ENCODE data around the gene CEMIP.

CEMIP gene

DNA sequence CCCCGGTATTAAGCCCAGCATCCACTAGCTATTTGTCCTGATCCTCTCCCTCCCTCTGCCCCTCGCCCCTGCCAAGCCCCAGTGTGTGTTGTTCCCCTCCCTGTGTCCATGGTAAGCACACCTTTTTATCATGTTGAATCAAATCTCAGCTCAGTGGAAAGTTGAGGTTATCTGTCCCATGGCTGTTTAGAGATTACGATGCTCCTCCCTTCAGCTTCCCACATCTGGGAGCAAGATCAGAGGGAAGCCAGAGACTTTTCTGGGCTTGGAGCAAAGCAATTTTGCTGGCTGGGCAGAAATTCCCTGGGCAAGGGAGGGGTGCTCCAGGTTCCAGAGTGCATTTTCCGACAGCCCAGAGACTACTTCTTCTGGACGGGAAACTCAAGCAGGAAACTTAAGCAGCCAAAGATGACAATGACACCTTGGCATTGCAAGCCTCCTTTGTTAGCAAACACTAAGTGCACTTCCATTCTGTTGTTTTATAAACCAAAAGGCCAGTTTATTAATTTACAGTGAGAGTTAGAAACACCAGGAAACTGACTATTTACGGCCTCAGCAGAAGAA is 105.9 kb downstream of the CEMIP start:
- DNase-seq (ENCODE audit: low read depth in 2 of 2, low spot score in 1 of 2): no peak

DNA sequence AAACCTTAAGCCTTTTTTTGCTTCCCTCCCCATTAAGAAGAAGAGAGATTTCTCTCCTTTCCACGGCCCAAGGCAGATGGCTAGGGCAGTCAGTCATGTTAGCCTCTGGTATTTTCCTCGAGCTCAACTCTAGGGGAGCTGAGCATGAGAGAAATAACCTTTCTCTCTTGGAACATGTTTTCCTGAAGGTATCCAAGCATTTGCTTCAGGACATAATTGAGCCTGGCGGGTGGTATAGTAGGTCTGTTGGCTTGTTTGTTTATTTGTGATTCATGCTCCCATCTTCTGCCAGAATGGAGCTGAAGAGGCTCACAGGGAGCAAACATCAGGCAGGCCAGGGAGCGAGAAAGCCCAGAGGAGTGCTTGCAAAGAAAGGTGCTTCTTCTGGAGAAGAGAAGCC is 108.0 kb downstream of the CEMIP start:
- DNase-seq (ENCODE audit: low read depth in 2 of 2, low spot score in 1 of 2): no peak

DNA sequence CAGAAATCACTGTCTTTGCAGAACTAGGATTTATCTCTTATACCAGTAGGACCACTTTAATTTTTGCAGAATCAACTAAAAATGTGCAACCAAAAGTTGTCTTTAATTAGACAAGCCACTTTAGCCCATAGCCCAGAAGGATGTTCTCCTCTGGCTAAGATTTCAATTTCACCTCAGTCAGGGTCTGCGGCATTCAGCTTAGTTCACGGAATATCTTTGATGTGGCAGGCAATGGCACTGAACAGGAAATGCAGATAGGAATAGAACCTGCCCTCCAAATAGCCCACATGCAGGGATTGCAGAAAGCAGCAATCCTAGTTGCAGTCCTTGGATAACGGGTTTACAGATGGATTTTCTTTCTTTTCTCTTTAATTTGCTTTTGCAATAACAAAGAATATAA is 109.7 kb downstream of the CEMIP start:
- no peak for DNase-seq (ENCODE audit: low read depth in 2 of 2, low spot score in 1 of 2)

DNA sequence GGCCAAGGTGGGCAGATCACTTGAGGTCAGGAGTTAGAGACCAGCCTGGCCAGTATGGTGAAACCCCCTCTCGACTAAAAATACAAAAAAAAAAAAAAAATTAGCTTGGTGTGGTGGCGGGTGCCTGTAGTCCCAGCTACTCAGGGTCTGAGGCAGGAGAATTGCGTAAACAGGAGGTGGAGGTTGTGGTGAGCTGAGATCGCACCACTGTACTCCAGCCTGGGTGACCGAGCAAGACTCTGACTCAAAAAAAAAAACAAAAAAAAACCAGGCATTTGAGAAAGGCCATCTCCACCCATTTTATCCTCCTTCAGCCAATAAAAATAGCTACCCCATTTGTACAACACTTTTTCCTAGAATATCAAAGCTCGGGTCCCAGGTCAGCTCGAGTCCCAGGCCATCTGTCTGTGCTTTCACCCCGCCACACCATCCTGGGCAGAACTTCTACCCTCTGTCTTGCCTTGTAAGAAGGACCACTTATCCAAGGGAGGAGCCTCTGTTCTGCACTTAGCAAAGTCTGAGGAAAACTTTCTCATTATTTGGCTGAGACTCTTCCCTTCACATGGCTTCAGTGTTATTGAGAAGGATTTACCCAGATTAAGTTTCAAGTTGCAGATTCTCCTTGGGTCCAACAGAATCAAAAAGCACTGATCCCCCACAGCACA is 111.3 kb downstream of the CEMIP start:
- DNase-seq (ENCODE audit: low read depth in 2 of 2, low spot score in 1 of 2): no peak

DNA sequence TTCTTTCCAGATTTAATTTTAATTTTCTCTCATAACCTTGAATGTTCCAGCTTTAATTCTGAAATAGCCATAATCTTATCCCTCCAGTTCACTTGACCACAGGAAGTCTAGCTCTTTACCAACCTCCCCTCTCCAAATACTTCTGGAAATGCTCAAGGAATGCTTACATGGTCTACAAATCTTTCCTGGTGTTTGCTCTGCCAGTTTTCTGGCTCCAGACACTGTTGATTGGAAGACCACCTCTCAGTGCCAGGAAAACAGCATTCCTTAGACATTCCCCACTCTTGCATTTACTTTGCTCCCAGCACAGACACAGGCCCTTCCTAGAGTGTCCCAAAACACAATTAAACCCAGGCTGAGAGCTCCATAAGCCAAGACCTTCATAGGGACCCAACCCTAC is 111.8 kb downstream of the CEMIP start:
- DNase-seq (ENCODE audit: low read depth in 2 of 2, low spot score in 1 of 2): no peak

DNA sequence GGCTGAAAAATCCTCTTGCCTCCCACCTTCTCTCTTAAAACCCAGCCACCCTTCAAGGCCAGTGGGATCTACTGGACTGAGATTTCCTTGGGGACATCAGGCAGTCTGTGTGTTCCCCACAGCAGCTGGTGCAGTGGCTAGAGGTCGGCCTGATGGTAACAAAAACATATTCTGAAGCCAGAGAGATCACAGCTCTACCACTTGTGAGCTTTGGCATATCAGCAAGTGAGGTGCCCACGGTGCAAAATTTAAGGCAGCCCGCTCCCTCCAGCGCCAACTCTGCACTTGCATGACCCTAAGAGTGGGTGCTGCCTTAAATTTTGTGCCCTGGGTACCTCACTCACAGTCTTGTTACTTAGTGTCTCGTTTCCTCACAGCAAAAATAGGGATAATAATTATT is 113.2 kb downstream of the CEMIP start:
- no peak for DNase-seq (ENCODE audit: low read depth in 2 of 2, low spot score in 1 of 2)

DNA sequence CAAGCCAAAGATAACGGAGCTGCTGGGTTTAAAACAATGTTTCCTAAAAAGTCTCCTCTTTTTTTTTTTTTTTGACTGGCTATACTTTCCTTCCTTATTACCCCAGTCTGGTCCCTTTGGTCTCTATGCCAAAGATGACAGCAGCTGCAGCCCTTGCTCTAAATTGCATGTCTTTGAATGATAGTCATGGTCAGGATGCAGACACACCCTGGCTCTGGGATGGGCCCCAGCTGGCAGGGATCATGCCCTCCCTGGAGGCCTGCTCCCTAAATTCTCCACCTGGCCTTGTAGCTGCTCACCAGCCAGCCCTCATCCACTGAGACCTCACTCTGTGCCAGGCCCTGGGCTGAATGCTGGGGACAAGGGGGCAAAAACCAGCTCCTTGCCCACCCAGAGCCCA is 114.6 kb downstream of the CEMIP start:
- DNase-seq (ENCODE audit: low read depth in 2 of 2, low spot score in 1 of 2): no peak

DNA sequence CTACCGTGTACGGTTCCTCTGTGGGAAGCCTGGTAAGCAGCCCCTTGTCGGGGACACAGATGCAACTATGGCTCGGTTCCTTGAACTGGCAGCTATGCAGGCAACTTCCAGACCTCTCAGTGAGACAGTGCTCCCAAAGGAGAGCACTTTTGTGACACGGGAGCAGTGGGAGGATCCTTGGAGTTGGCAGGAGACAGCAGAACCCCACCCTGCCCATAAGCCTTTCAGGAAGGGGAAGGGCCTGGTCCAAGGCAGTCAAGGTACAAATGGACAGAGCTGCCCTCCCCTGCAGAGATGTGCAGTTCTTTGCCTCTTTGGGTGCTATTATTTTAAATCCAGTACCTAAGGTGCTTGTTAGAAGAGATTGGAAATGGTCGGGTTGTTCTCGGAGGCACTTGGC is 115.9 kb downstream of the CEMIP start:
- no peak for DNase-seq (ENCODE audit: low read depth in 2 of 2, low spot score in 1 of 2)

DNA sequence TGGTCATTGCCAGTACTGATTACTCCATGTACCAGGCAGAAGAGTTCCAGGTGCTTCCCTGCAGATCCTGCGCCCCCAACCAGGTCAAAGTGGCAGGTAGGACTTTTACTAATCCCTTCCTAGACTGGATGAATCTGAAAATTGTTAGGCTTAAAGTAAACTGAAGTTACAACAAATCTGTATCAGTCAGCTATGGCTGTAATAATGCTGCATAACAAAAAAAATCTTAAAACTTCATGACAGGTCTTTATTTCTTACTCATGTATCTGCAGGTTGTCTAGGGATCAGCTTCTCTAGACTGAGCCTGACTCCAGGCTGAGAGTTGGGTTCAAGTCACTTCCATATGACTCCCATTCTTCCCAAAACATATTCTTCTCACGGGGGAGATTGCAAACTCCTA is 116.8 kb downstream of the CEMIP start:
- no peak for DNase-seq (ENCODE audit: low read depth in 2 of 2, low spot score in 1 of 2)

DNA sequence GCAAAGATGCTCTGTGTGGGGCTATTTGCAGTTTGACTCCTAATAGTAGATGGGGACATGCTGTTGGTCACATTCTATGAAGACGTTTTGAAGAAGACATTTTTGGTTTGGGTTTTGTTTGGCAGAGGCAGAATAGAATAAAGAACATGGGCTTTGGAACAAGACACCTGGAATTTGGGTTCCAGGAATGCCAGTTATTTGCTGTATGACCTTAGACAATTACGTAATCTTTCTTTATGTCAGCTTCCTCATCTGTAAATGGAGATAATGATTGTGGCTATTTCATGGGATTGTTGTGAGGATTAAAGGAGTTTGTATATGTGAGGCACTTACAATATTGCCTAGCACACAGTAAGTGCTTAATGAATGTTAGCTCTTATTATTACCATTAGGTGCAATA is 118.9 kb downstream of the CEMIP start:
- no peak for DNase-seq (ENCODE audit: low read depth in 2 of 2, low spot score in 1 of 2)

DNA sequence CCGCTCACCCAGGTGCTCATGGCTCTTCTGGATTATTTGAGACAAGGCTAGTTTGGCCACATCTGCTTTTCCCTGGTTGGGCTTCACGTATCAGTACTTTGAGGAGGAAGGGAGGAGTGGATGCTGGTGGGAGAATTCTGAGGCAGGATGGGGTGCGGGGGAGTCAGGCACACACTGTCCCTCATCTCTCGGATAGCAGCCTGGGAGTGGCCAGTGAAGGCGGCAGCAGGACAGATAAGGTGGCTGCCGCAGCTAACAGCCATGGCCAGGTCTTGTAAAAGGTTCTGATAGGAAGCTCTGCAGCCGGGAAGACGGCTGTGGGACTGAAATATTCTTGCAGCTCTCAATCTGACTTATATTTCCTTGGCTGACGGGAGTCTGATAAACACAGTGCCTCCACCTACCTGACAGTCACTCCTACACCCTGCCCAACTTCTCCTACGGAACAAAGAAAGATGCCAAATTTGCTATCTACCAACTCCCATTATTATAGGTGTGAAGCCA is 123.2 kb downstream of the CEMIP start:
- DNase-seq (ENCODE audit: low read depth in 2 of 2, low spot score in 1 of 2): no peak

DNA sequence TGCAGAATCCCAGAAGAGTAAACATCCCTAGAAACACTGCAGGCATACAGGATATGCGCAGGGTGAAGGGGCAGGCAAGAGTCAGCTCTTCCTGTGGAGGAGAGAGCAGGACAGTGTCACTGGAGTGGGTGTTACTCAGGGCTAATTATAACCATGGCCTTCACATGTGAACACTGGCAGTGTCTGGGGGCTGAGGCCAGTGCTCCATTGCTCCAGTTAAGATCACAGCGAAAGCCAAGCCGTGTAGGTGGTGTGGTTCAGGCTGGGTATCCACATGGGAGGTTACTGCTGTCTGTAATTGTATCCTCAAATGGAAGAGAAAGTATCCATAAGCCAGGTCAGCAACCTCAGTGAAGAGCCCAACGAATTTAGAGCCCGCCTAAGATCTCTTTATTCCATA is 125.8 kb downstream of the CEMIP start:
- no peak for DNase-seq (ENCODE audit: low read depth in 2 of 2, low spot score in 1 of 2)

DNA sequence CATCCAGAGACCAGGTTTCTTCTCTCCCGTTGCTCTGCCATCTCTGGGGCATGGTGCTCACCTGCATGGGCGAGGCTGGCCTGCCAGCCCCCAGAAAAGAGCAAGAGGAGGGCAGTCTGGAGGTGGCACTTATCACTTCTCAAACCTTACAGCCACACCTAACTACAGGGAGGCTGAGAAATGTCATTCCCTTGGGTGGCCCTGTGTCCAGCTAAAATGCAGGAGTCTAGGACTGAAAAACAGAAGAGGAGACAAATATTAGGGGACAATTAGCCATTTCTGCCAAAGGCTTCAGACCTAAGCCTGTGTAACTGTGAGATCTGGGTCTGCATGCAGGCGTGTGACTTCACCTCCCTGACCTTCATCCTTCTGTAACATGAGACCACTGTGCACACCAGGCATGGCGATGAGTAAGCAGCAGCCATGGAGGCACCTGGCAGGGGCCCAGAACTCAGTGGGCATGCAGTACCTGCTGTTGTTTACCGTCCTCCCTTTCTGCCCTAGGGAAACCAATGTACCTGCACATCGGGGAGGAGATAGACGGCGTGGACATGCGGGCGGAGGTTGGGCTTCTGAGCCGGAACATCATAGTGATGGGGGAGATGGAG is 127.1 kb downstream of the CEMIP start:
- DNase-seq (ENCODE audit: low read depth in 2 of 2, low spot score in 1 of 2): no peak

DNA sequence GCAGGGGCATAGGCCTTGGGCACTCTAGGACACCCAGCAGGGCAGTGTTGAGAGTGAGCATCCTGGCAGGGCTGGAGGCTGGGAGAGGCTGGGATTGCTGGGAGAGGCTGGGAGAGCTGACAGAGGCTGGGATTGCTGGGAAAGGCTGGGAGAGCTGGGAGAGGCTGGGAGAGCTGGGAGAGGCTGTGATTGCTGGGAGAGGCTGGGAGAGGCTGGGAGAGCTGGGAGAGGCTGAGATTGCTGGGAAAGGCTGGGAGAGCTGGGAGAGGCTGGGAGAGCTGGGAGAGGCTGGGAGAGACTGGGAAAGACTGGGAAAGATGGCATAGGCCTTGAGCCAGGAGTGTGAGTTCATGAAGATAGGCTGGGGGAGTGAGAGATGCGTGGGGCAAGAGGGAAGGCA is 132.7 kb downstream of the CEMIP start:
- no peak for DNase-seq (ENCODE audit: low read depth in 2 of 2, low spot score in 1 of 2)

DNA sequence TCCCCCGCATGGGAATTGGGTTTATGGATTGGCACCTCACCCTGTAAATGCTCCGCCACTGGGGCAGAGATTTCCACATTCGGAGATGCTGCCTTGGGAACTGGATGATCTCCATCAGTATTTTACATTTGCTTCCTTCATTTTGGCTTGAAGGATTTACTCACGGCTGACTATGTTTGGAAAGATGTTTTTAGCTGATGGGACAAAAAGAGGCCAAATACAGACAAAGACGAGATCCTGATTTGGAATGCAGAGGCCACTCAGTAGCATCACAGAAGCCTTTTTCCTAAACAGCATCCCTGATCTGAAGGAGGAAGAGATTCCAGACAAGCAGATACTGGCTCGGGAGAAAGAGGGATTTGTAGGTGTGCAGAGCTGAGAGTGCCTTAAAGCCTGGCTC is 133.5 kb downstream of the CEMIP start:
- DNase-seq (ENCODE audit: low read depth in 2 of 2, low spot score in 1 of 2): no peak

DNA sequence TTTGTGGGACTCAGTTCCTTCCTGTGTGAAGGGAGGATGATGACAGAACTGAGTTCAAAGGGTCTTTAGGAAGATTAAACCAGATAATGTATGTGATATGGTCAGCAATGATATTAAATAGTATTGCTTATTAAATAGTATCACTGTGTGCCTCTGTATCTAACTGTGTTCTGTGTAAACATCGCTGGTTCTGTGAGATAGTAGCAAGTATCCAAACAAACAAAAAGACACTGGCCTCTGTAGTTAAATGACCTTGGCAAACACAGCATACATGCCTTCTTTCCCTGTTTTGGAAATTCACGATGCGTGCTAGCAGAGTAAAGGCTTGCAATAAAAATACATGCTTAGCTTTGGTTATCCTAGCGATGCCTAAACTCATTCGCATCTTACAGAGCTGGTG is 134.4 kb downstream of the CEMIP start:
- DNase-seq (ENCODE audit: low read depth in 2 of 2, low spot score in 1 of 2): no peak

DNA sequence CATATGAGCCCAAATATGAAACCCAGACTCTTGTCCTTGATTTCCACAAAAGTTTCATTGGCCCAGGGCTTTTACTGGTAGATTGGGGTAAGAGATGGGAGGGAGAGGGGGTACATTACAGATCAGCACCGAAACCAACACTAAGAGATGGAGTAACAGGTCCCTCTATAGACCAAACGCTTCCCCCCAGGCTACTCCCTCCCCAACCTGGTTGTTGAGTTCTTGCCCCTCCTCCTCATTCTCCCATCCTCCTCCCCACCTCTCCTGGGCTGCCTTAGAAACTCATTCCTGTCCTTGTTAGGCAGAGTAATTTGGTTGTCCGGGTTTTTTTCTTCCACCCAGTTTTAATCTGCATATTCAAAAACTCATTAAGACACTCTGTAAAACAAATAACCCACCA is 136.3 kb downstream of the CEMIP start:
- DNase-seq (ENCODE audit: low read depth in 2 of 2, low spot score in 1 of 2): no peak

DNA sequence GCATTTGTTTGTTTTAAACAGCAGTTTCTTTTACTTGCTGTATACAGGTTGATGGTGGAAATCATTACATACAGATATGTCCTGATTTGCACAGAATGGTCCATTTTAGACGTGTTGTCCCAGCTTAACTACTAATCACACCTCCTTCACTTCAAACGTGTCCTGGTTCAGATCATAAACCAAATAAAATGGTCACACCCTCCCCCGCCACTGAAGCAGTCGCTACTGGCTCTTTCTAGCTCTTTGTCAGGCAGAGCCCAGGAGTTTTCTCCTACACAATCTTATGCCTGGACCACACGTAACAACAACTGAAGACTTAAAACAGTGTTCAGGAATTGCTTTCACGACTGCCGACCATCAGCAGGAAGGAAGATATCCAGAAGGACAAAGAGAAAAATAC is 136.9 kb downstream of the CEMIP start:
- DNase-seq (ENCODE audit: low read depth in 2 of 2, low spot score in 1 of 2): no peak

DNA sequence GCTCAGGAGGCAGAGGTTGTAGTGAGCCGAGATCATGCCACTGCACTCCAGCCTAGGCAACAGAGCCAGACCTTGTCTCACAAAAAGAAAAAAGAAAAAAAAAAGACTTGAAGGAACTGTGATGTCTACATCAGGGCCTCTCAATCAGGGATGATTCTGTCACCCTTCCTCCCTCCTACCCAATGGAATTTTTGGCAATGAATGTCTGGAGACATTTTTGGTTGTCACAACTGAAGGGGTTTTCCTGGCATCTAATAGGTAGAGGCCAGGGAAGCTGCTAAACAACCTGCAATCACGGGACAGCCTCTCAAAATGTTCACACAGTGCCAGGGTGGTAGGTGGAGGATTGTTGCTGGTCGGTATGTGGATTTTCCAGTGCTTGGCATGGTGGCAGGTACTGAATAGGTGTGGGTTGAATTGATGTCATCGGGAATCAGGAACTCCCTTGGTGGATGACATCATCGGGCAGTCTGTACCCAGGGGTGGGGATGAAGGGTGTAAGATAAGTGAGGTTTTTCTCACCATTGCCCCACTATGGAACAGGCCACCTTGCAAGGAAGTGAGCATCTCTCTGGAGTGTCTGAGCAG is 139.1 kb downstream of the CEMIP start:
- no peak for DNase-seq (ENCODE audit: low read depth in 2 of 2, low spot score in 1 of 2)

DNA sequence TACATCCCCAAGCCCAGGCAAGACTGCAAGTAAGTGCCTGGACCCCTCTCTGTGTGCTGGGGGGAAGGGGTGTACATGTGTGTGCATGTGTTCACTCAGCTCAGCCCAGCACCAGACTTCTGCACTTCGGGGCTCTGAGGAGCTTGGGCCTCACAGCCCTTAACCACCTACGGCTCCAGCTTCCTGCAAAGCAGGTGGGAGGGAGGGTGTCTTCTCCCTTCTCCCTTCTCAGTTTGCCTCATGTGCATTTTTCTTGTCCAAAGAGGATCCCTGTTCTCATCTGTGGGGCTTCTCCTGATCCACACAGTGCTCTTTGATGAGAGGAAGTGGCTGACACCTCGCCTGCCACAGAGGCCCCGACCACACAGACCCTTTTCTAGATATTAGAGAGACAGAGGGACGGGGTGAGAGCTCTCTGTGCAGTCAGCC is 141.1 kb downstream of the CEMIP start:
- DNase-seq (ENCODE audit: low read depth in 2 of 2, low spot score in 1 of 2): no peak

DNA sequence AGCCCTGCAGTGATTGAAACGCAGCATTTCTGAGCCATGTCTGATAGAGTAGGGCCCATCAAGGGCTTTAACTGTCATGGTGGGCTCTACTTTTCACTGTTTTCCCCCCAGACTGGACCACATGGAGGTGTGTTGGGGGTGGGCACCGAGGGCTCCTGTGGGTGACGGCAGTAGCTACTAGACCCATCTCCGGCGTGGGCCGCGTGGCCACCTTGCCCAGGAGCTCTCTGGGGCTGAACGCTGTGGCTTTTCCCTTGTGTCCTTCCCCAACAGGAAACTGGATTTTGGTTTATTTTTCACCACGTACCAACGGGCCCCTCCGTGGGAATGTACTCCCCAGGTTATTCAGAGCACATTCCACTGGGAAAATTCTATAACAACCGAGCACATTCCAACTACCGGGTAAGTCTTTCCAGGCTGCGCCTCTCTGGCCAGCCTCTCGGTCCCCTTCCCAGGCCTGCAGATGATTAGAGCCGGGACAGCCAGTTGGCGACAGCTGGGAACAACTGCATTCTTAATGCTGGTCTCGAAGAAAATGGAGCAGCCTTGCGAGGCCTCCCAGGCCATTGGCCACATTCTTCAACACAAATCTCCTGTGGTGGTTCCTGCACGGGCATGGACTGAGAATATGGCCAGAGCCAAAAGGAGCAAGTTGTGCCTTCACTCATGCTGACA is 142.7 kb downstream of the CEMIP start:
- no peak for DNase-seq (ENCODE audit: low read depth in 2 of 2, low spot score in 1 of 2)

DNA sequence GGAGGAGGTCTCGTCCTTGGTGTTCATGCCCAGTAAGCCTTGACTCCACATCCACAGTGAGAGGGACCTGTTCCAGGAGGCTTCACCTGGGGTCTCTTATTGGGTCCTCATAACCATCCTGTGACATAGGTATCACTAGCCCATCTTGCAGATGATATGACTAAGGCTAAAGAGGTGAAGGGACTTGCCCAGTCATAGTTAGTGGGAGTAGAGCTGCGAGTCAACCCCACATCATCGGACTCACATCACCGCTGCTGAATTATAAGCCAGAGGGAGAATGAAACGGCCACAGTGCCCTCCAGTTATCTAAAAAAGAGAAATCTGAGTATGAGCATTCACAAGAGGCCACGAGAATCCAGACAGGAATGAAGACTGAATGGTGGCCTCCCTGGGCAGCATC is 144.5 kb downstream of the CEMIP start:
- no peak for DNase-seq (ENCODE audit: low read depth in 2 of 2, low spot score in 1 of 2)

Data from stimulated activated CD8-positive, alpha-beta memory T cell treated with anti-CD3 and anti-CD28 coated beads, Interleukin-4, amount 100 ng/mL, for 1 hour (primary cell).